PC-9 (cell line): ENCODE results near the gene MVB12B.

Experiments
- EZH2 ChIP-seq: fragments of 200-600 bp; sonication (generic); IDR thresholded peaks from 2 replicates; pipeline ENCODE4 v1.8.0; 2017; ENCODE audit warnings: antibody characterized with exemption, low read depth
- TF ChIP-seq, protein P1 (sequence below): fragments of 200-600 bp; sonication (generic); conservative IDR thresholded peaks from 2 replicates; pipeline ENCODE4 v1.6.1; 2017; ENCODE audit warnings: mixed run types, antibody characterized with exemption, mild to moderate bottlenecking, moderate library complexity

DNA sequence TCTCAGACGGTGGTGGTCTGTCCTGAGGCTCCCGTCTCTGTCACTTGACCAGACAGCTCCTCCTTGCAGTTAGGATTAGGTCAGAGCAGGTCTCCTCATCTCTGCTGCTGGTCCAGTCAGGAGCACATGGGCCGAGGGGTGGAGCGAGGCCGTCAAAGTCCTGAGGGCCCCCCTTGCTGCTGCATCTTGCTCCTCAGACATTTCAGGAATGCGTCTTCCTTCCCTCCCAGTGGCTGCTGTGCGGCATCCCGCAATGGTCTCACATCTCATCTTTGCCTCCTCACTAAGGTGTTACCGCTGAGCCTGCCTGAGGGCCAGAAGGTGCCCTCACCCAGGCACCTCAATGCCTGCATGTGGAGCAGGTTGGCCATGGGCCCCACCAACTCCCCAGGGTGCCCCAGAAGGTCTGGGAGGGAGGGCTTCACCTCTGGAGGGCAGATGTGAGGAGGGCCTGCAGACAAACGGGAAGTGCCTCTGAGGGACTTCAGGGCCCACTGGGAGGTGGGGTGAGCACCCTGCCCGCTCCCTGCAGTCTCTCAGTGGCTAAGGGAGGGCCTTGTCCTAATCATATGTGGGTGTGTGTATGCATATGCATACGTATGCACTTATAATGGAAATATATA lies 149.4 kb downstream of the MVB12B start:
- TF ChIP-seq, protein P1, sequence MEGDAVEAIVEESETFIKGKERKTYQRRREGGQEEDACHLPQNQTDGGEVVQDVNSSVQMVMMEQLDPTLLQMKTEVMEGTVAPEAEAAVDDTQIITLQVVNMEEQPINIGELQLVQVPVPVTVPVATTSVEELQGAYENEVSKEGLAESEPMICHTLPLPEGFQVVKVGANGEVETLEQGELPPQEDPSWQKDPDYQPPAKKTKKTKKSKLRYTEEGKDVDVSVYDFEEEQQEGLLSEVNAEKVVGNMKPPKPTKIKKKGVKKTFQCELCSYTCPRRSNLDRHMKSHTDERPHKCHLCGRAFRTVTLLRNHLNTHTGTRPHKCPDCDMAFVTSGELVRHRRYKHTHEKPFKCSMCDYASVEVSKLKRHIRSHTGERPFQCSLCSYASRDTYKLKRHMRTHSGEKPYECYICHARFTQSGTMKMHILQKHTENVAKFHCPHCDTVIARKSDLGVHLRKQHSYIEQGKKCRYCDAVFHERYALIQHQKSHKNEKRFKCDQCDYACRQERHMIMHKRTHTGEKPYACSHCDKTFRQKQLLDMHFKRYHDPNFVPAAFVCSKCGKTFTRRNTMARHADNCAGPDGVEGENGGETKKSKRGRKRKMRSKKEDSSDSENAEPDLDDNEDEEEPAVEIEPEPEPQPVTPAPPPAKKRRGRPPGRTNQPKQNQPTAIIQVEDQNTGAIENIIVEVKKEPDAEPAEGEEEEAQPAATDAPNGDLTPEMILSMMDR, result no peak
- TF ChIP-seq EZH2, result no peak
